Natural killer cell (primary cell): ENCODE results near the gene UXS1. TPM values are rescaled to one million over a fixed set of nuclear protein-coding genes. Genes with fewer than 3 reads are reported as not detected.

Source experiments
- ATAC-seq, 3 donors: fragments of 150-1000 bp in 2 of 3; fragments of 200-7000 bp in 1 of 3; cut with Tn5 transposase; 1 replicate in 1 of 3; 2 replicates in 2 of 3; pipeline ENCODE4 v1.10.0; 2021; ENCODE audit warnings: mild to moderate bottlenecking in 2 of 3, moderate library complexity in 2 of 3
- DNase-seq, 2 donors: peaks; one replicate each; pipeline versions ENCODE4 v3.0.0 to v3.0.0-alpha.2; 2013 to 2021; ENCODE audit warnings: mixed read lengths in 1 of 2
- H3K27ac ChIP-seq: one replicate; pipeline ENCODE4 v1.5.1; 2013; ENCODE audit warnings: mild to moderate bottlenecking, low read length
- H3K27me3 ChIP-seq: one replicate; pipeline ENCODE4 v1.6.1; 2013; ENCODE audit warnings: low read length; ENCODE audit not compliant: control insufficient read depth, insufficient read depth
- H3K36me3 ChIP-seq: one replicate; pipeline ENCODE4 v1.6.1; 2013; ENCODE audit warnings: low read length; ENCODE audit not compliant: control insufficient read depth, insufficient read depth
- H3K4me1 ChIP-seq: one replicate; pipeline ENCODE4 v1.6.1; 2013; ENCODE audit warnings: low read length; ENCODE audit not compliant: control insufficient read depth, insufficient read depth
- H3K4me3 ChIP-seq: one replicate; pipeline ENCODE4 v1.5.1; 2013; ENCODE audit warnings: low read length
- H3K9me3 ChIP-seq: one replicate; pipeline ENCODE4 v1.6.1; 2013; ENCODE audit warnings: low read length; ENCODE audit not compliant: control insufficient read depth, insufficient read depth
- H3K27ac Mint-ChIP-seq, 2 donors: one replicate each; pipeline ENCODE4 v1.8.0; 2022; ENCODE audit warnings: mild to moderate bottlenecking in 2 of 2, mixed read lengths in 2 of 2, moderate library complexity in 1 of 2
- H3K27me3 Mint-ChIP-seq, 2 donors: one replicate each; pipeline ENCODE4 v1.8.0; 2022; ENCODE audit warnings: low read depth in 2 of 2, mixed read lengths in 2 of 2
- H3K36me3 Mint-ChIP-seq: one replicate; pipeline ENCODE4 v1.8.0; 2022; ENCODE audit warnings: mixed read lengths
- H3K4me1 Mint-ChIP-seq, 2 donors: one replicate each; pipeline ENCODE4 v1.8.0; 2022; ENCODE audit warnings: mixed read lengths in 2 of 2
- H3K4me3 Mint-ChIP-seq: one replicate; pipeline ENCODE4 v1.8.0; 2022; ENCODE audit warnings: mild to moderate bottlenecking, moderate library complexity, mixed read lengths
- H3K9me3 Mint-ChIP-seq, 2 donors: one replicate each; pipeline ENCODE4 v1.8.0; 2022; ENCODE audit warnings: mixed read lengths in 2 of 2
- WGBS: methylation state at CpG from one replicate; pipeline ENCODE4 v1.1.7; 2013; ENCODE audit warnings: missing lambda C conversion rate; ENCODE audit not compliant: insufficient coverage; 5-methylcytosine and 5-hydroxymethylcytosine counted together
- intact Hi-C: fragments of 100-400 bp; cut with micrococcal nuclease; formaldehyde crosslinking; loops from one replicate; pipeline ENCODE4 v1.14.2; 2022
- total RNA-seq, 4 donors: library from RNA; stranded (reverse); fragments of 120-200 nt in 1 of 4; gene quantifications; one replicate each; pipeline versions ENCODE4 v1.2.3 to v1.2.4, GENCODE V29; 2013 to 2022
- TF ChIP-seq, protein P1 (sequence below): fragments of 200-600 bp; IDR thresholded peaks from one replicate; pipeline ENCODE4 v1.8.0; 2022; ENCODE audit warnings: antibody characterized with exemption

UXS1 gene
- total RNA-seq, 3 donors from 2014 or later (not counting 1 experiment from before 2014, with no cell fraction given) = 36.3 to 60.4 (median 37.5) TPM

GRCh38 chr2:106167067-106167466 lies 27.0 kb downstream of the UXS1 start:
- H3K27ac ChIP-seq = no peak overlapping the region
- TF ChIP-seq, protein P1, sequence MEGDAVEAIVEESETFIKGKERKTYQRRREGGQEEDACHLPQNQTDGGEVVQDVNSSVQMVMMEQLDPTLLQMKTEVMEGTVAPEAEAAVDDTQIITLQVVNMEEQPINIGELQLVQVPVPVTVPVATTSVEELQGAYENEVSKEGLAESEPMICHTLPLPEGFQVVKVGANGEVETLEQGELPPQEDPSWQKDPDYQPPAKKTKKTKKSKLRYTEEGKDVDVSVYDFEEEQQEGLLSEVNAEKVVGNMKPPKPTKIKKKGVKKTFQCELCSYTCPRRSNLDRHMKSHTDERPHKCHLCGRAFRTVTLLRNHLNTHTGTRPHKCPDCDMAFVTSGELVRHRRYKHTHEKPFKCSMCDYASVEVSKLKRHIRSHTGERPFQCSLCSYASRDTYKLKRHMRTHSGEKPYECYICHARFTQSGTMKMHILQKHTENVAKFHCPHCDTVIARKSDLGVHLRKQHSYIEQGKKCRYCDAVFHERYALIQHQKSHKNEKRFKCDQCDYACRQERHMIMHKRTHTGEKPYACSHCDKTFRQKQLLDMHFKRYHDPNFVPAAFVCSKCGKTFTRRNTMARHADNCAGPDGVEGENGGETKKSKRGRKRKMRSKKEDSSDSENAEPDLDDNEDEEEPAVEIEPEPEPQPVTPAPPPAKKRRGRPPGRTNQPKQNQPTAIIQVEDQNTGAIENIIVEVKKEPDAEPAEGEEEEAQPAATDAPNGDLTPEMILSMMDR = no peak
- H3K36me3 ChIP-seq = no peaks in the 10 kb centered on the region
- H3K4me1 ChIP-seq = peaks cover under 1% of the 10 kb centered on the region
- intact Hi-C loops = no loop called here
- no peak for ATAC-seq
- H3K27ac Mint-ChIP-seq = no peak overlapping the region
- H3K4me1 Mint-ChIP-seq = peaks cover 23 to 24% of the 10 kb centered on the region in 2 donors
- H3K4me3 ChIP-seq = no peak overlapping the region
- H3K4me3 Mint-ChIP-seq = no peak overlapping the region
- no peaks in the 10 kb centered on the region for H3K9me3 Mint-ChIP-seq
- H3K9me3 ChIP-seq = no peaks in the 10 kb centered on the region
- no peak for DNase-seq
- no peaks in the 10 kb centered on the region for H3K36me3 Mint-ChIP-seq
- H3K27me3 Mint-ChIP-seq = no peaks in the 10 kb centered on the region
- WGBS = over 99% methylated on average over 5 of the region's 5 CpGs
- no peaks in the 10 kb centered on the region for H3K27me3 ChIP-seq

- no peak overlapping the region for H3K4me3 ChIP-seq
- H3K9me3 ChIP-seq = no peaks in the 10 kb centered on the region
- Mint-ChIP-seq H3K27ac (no peak overlapping the region), H3K9me3 (no peaks in the 10 kb centered on the region), H3K4me3 (no peak overlapping the region), H3K36me3 (no peaks in the 10 kb centered on the region), H3K4me1 (peaks cover 31 to 32% of the 10 kb centered on the region in 2 donors), H3K27me3 (no peaks in the 10 kb centered on the region)
- ATAC-seq = no peak
- no peak for DNase-seq
- intact Hi-C loops = no loop called here
- WGBS = 96% methylated on average over 4 of the region's 6 CpGs
- H3K36me3 ChIP-seq = no peaks in the 10 kb centered on the region
- peaks cover 13% of the 10 kb centered on the region for H3K4me1 ChIP-seq
- H3K27me3 ChIP-seq = no peaks in the 10 kb centered on the region
- H3K27ac ChIP-seq = no peak overlapping the region
- TF ChIP-seq, protein P1 = no peak
Measured at GRCh38 chr2:106165561-106165960, 28.5 kb downstream of the UXS1 start.

DNA sequence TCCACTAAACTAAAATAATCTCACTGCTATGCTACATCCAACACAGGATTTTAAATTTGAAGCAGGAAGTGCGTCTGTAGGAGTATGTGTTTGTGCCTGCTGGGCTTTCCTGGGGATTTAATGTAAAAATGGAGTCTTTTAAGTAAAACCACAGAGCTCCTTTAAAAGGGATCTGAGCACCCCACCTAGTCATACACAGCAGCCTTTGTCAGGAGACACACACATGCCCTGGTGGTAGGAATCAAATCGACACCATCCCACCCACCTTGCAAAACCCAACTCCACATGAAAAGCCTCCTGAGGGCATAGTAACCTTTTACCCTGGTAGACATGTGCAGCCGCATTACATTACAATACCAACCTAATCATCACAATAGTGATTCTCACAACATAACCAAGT lies 29.1 kb downstream of the UXS1 start:
- Histone ChIP-seq H3K27me3 (no peaks in the 10 kb centered on the region), H3K4me1 (peaks cover 18% of the 10 kb centered on the region), H3K27ac (no peak overlapping the region), H3K4me3 (no peak overlapping the region), H3K9me3 (no peaks in the 10 kb centered on the region), H3K36me3 (no peaks in the 10 kb centered on the region)
- TF ChIP-seq, protein P1 = no peak
- peaks cover 32% of the 10 kb centered on the region in 2 donors for H3K4me1 Mint-ChIP-seq
- ATAC-seq (no peak), DNase-seq (peak in 1 of 2 donors; percentile 37)
- H3K4me3 Mint-ChIP-seq = no peak overlapping the region
- H3K9me3 Mint-ChIP-seq = no peaks in the 10 kb centered on the region
- intact Hi-C loops = no loop called here
- WGBS = 81% methylated on average over 2 of the region's 3 CpGs
- no peak overlapping the region for H3K27ac Mint-ChIP-seq
- H3K36me3 Mint-ChIP-seq = no peaks in the 10 kb centered on the region
- no peaks in the 10 kb centered on the region for H3K27me3 Mint-ChIP-seq

GRCh38 chr2:106163948-106164545 lies 30.1 kb downstream of the UXS1 start:
- DNase-seq = peak in 1 of 2 donors; percentile 19
- Mint-ChIP-seq H3K4me3 (no peak overlapping the region), H3K27ac (peak overlapping the region; percentile 9 to 51), H3K36me3 (no peaks in the 10 kb centered on the region), H3K4me1 (peaks cover 36 to 37% of the 10 kb centered on the region in 2 donors), H3K27me3 (no peaks in the 10 kb centered on the region), H3K9me3 (no peaks in the 10 kb centered on the region)
- Histone ChIP-seq H3K27me3 (no peaks in the 10 kb centered on the region), H3K4me1 (peaks cover 28% of the 10 kb centered on the region), H3K27ac (no peak overlapping the region), H3K4me3 (no peak overlapping the region), H3K36me3 (no peaks in the 10 kb centered on the region), H3K9me3 (no peaks in the 10 kb centered on the region)
- no peak for ATAC-seq
- WGBS = 76% methylated on average over 5 of the region's 6 CpGs
- TF ChIP-seq, protein P1 = no peak
- intact Hi-C loops = no loop called here
